Measurements from ENCODE around the gene RAET1G. TPM values are rescaled to one million over a fixed set of nuclear protein-coding genes. Genes with fewer than 3 reads are reported as not detected.
A peak's percentile ranks its signal among the peaks of the same experiment; 100 is the strongest.
"Not testable (repeated sequence)": the region's sequence is repeated elsewhere in the genome, so short reads cannot be mapped to it uniquely, and the experiment has no call there.

RAET1G gene
- total RNA-seq, 1 experiment from 2014 or later = 1.5 TPM

- H3K4me3 ChIP-seq (ENCODE audit: low read length) = no peak overlapping the region
- intact Hi-C loops (cut with micrococcal nuclease) = no loop called here
- CTCF ChIA-PET = no interaction called here
These were observed 8.6 kb upstream of the RAET1G start for GRCh38 chr6:149931501-149931900.

DNA sequence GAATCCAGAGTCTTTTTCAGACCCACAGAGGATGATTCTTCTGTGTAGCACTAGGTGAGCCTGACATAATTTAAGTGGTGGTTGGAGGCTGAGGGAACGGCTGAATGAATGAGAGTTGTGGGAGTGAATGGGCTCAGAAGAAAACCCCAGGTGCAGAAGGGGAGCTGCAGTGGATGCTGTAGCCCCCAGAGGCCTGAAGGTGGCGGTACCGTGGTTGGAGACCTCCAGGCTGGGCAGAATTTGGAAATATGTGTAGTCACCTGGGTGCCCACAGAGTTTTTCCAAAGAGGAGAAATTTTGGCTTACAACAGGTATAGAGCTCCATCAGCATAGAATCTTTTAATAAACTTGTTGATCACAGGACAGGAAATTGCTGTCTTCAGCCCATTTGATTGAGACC is 6.5 kb upstream of the RAET1G start:
- H3K9me3 ChIP-seq (ENCODE audit: low read length) = no peaks in the 10 kb centered on the region
- intact Hi-C loops (cut with micrococcal nuclease) = loop anchor here (5.0 to 10.0 kb wide), 2 partner anchors 207 to 385 kb away; partner anchors contain the start of gene PPIL4
- no peaks in the 10 kb centered on the region for H4K20me1 ChIP-seq (ENCODE audit: low read length)
- H3K79me2 ChIP-seq (ENCODE audit: low read length) = no peaks in the 10 kb centered on the region
- H3K4me1 ChIP-seq (ENCODE audit: insufficient read depth, low read length) = 0 out of 2 replicates have a peak, but pooled peaks cover 5% of the 10 kb centered on the region
- no peak overlapping the region for H2AFZ ChIP-seq (ENCODE audit: low read length)
- no peak overlapping the region for H3K9ac ChIP-seq (ENCODE audit: low read length)
- peak; percentile 20 for DNase-seq
- no peak overlapping the region for H3K27ac ChIP-seq (ENCODE audit: low read length)
- no TSS peak for BruUV-seq (replicated peaks)
- CTCF ChIA-PET = no interaction called here
- H3K4me2 ChIP-seq (ENCODE audit: low read length) = no peak overlapping the region
- no peaks in the 10 kb centered on the region for H3K27me3 ChIP-seq (ENCODE audit: low read length)
- no peaks in the 10 kb centered on the region for H3K9me2 ChIP-seq (replicated peaks; ENCODE audit: low read length)
- no peak for ATAC-seq
- no peaks in the 10 kb centered on the region for H3F3A ChIP-seq (ENCODE audit: low read length, unreplicated experiment)
- no peak overlapping the region for H3K4me3 ChIP-seq (ENCODE audit: low read length)
- POLR2A ChIA-PET (ENCODE audit: unreplicated experiment) = no interaction called here
- TF ChIP-seq CTCF (conservative IDR thresholded peaks at IDR 0.05; ENCODE audit: low read depth, low read length) = peak; percentile 55
- no peak for TF ChIP-seq EZH2 (IDR thresholded peaks at IDR 0.05; ENCODE audit: low read length, unreplicated experiment)
- no peaks in the 10 kb centered on the region; the same call in 1 of the 2 replicates for H3K36me3 ChIP-seq (ENCODE audit: low read depth, low read length)

More at GRCh38 chr6:149931501-149931900, 8.6 kb upstream of the RAET1G start:
- POLR2A ChIA-PET (ENCODE audit: unreplicated experiment) = no interaction called here
- Histone ChIP-seq H3K9ac (ENCODE audit: low read length) (no peak overlapping the region), H4K20me1 (ENCODE audit: low read length) (no peaks in the 10 kb centered on the region), H3K4me2 (ENCODE audit: low read length) (no peak overlapping the region), H3K4me1 (ENCODE audit: insufficient read depth, low read length) (peaks cover 10% of the 10 kb centered on the region; the same call in 1 of the 2 replicates), H3F3A (ENCODE audit: low read length, unreplicated experiment) (no peaks in the 10 kb centered on the region), H2AFZ (ENCODE audit: low read length) (no peak overlapping the region), H3K27ac (ENCODE audit: low read length) (no peak overlapping the region), H3K9me2 (replicated peaks; ENCODE audit: low read length) (no peaks in the 10 kb centered on the region), H3K79me2 (ENCODE audit: low read length) (no peaks in the 10 kb centered on the region), H3K9me3 (ENCODE audit: low read length) (no peaks in the 10 kb centered on the region), H3K27me3 (ENCODE audit: low read length) (no peaks in the 10 kb centered on the region), H3K36me3 (ENCODE audit: low read depth, low read length) (no peaks in the 10 kb centered on the region)
- ATAC-seq (no peak), DNase-seq (no peak)
- BruUV-seq (replicated peaks) = no TSS peak
- no peak for TF ChIP-seq EZH2phosphoT487 (IDR thresholded peaks at IDR 0.05; ENCODE audit: borderline replicate concordance, low read length)
- TF ChIP-seq EZH2 (IDR thresholded peaks at IDR 0.05; ENCODE audit: low read length, unreplicated experiment) = no peak
- no peak for TF ChIP-seq CTCF (conservative IDR thresholded peaks at IDR 0.05; ENCODE audit: low read depth, low read length)

- H3K9me2 ChIP-seq (replicated peaks; ENCODE audit: low read length); H3K36me3 ChIP-seq (ENCODE audit: low read depth, low read length); H2AFZ ChIP-seq (ENCODE audit: low read length); H3K27ac ChIP-seq (ENCODE audit: low read length); ATAC-seq; POLR2A ChIA-PET (ENCODE audit: unreplicated experiment); H3K4me2 ChIP-seq (ENCODE audit: low read length); H3F3A ChIP-seq (ENCODE audit: low read length, unreplicated experiment); DNase-seq; H4K20me1 ChIP-seq (ENCODE audit: low read length); H3K9me3 ChIP-seq (ENCODE audit: low read length); H3K79me2 ChIP-seq (ENCODE audit: low read length); CTCF ChIA-PET; H3K4me1 ChIP-seq (ENCODE audit: insufficient read depth, low read length); H3K4me3 ChIP-seq (ENCODE audit: low read length); BruUV-seq (replicated peaks); H3K9ac ChIP-seq (ENCODE audit: low read length); H3K27me3 ChIP-seq (ENCODE audit: low read length): not testable (repeated sequence)
- intact Hi-C loops (cut with micrococcal nuclease) = loop anchor here (5.0 to 10.0 kb wide), 2 partner anchors 205 to 382 kb away; partner anchors contain the start of gene PPIL4
These were observed 4.1 kb upstream of the RAET1G start for GRCh38 chr6:149927025-149927424.

Data from PC-3 (cell line).